Sigmoid colon (tissue), 7 donors: ENCODE data around the gene EPN2. TPM values are rescaled to one million over a fixed set of nuclear protein-coding genes. Genes with fewer than 3 reads are reported as not detected.

Source experiments
- DNase-seq: peaks from one replicate; pipeline ENCODE4 v3.0.0-alpha.2; 2019
- H3K27ac ChIP-seq, 4 donors: fragments of 200-600 bp; sonication (generic); one replicate each; pipeline ENCODE4 v1.5.1; 2016 to 2019; ENCODE audit warnings: mild to moderate bottlenecking in 1 of 4
- H3K27me3 ChIP-seq, 3 donors: fragments of 200-600 bp; sonication (generic); one replicate each; pipeline ENCODE4 v1.5.1; 2019; ENCODE audit warnings: mild to moderate bottlenecking in 1 of 3
- H3K36me3 ChIP-seq, 4 donors: fragments of 200-600 bp; sonication (generic); one replicate each; pipeline ENCODE4 v1.5.1; 2016 to 2019
- H3K4me1 ChIP-seq, 4 donors: fragments of 200-600 bp; sonication (generic); one replicate each; pipeline ENCODE4 v1.5.1; 2017 to 2019
- H3K4me3 ChIP-seq, 4 donors: fragments of 200-600 bp; sonication (generic); one replicate each; pipeline ENCODE4 v1.5.1; 2017 to 2019; ENCODE audit warnings: mild to moderate bottlenecking in 2 of 4, moderate library complexity in 1 of 4
- H3K9me3 ChIP-seq, 4 donors: fragments of 200-600 bp in 3 of 4; sonication (generic) in 3 of 4; one replicate each; pipeline versions ENCODE4 v1.5.1 to v1.6.1; 2013 to 2019
- CTCF ChIP-seq, 4 experiments: fragments of 450-650 bp in 3 of 4; fragments of 200-600 bp in 1 of 4; IDR thresholded peaks; one replicate each; pipeline ENCODE4 v1.5.1; 2016 to 2019; ENCODE audit warnings: antibody characterized with exemption in 4 of 4, mild to moderate bottlenecking in 3 of 4, moderate library complexity in 2 of 4
- EP300 ChIP-seq, 4 donors: sonication (generic); formaldehyde crosslinking; IDR thresholded peaks; one replicate each; pipeline ENCODE4 v1.6.1; 2017; ENCODE audit warnings: antibody characterized with exemption in 4 of 4
- POLR2A ChIP-seq, 2 donors: fragments of 450-650 bp; IDR thresholded peaks; one replicate each; pipeline ENCODE4 v1.6.1; 2016; ENCODE audit warnings: antibody characterized with exemption in 2 of 2, mild to moderate bottlenecking in 2 of 2, moderate library complexity in 2 of 2
- POLR2AphosphoS5 ChIP-seq, 4 donors: sonication (generic); formaldehyde crosslinking; IDR thresholded peaks; one replicate each; pipeline ENCODE4 v1.6.1; 2017; ENCODE audit warnings: antibody characterized with exemption in 4 of 4
- WGBS, 2 donors: extraction: QIAGEN DNeasy Blood & Tissue Kit; methylation state at CpG; one replicate each; pipeline ENCODE4 v1.1.7; 2013; 5-methylcytosine and 5-hydroxymethylcytosine counted together
- intact Hi-C: fragments of 100-400 bp; cut with DNase I; formaldehyde crosslinking; loops from one replicate; pipeline ENCODE4 v1.15.1; 2023
- polyA plus RNA-seq, 3 donors: library from polyadenylated mRNA; stranded (reverse); fragments of 200-250 nt; gene quantifications; one replicate each; pipeline ENCODE4 v1.2.3, GENCODE V29; 2013
- total RNA-seq, 4 donors: library from RNA; depleted of rRNA; stranded (reverse); fragments of >200 nt; gene quantifications; one replicate each; pipeline ENCODE4 v1.1.0, GENCODE V29; 2016
- donor health status: healthy with polysubstance abuse.
- donor health status: Bipolar disorder and iron deficiency.
- donor health status: healthy.

Gene EPN2
- total and polyA plus RNA-seq, 7 donors: 12.0 to 55.4 (median 31.7) TPM

- peak; percentile 57 for DNase-seq
- peaks cover 4 to 44% (median 6%) of the 10 kb centered on the region in 4 donors for H3K36me3 ChIP-seq
- intact Hi-C loops: no loop called here
- H3K4me1 ChIP-seq: peaks cover 0 to 32% (median 9%) of the 10 kb centered on the region in 4 donors
- H3K4me3 ChIP-seq: no peak overlapping the region
- H3K27ac ChIP-seq: peak overlapping the region in 2 of 4 donors; percentile 51 to 56
- H3K27me3 ChIP-seq: no peaks in the 10 kb centered on the region
- TF ChIP-seq EP300 (IDR thresholded peaks at IDR 0.05) (no peak), CTCF (IDR thresholded peaks at IDR 0.05) (no peak), POLR2A (IDR thresholded peaks at IDR 0.05) (no peak), POLR2AphosphoS5 (IDR thresholded peaks at IDR 0.05) (no peak)
- 93 to 94% methylated on average over 13 of the region's 13 CpGs for WGBS, 2 donors
- no peaks in the 10 kb centered on the region for H3K9me3 ChIP-seq
These were observed 94.5 kb downstream of the EPN2 start for GRCh38 chr17:19331543-19332245.

- no peaks in the 10 kb centered on the region for H3K27me3 ChIP-seq
- H3K4me3 ChIP-seq: no peak overlapping the region
- peak; percentile 61 for DNase-seq
- TF ChIP-seq EP300 (IDR thresholded peaks at IDR 0.05) (no peak), CTCF (IDR thresholded peaks at IDR 0.05) (no peak), POLR2A (IDR thresholded peaks at IDR 0.05) (no peak), POLR2AphosphoS5 (IDR thresholded peaks at IDR 0.05) (no peak)
- no peaks in the 10 kb centered on the region for H3K9me3 ChIP-seq
- WGBS, 2 donors: 90 to 91% methylated on average over 6 of the region's 6 CpGs
- peaks cover 0 to 34% (median 5%) of the 10 kb centered on the region in 4 donors for H3K4me1 ChIP-seq
- H3K36me3 ChIP-seq: peaks cover 4 to 44% (median 6%) of the 10 kb centered on the region in 4 donors
- intact Hi-C loops: no loop called here
- no peak overlapping the region for H3K27ac ChIP-seq
These were observed 95.4 kb downstream of the EPN2 start for GRCh38 chr17:19332371-19333131.

GRCh38 chr17:19333132-19333440 is 95.9 kb downstream of the EPN2 start:
- H3K4me1 ChIP-seq: peaks cover 0 to 36% (median 8%) of the 10 kb centered on the region in 4 donors
- intact Hi-C loops: no loop called here
- no peaks in the 10 kb centered on the region for H3K27me3 ChIP-seq
- no peak for TF ChIP-seq POLR2A (IDR thresholded peaks at IDR 0.05)
- no peak for TF ChIP-seq POLR2AphosphoS5 (IDR thresholded peaks at IDR 0.05)
- TF ChIP-seq EP300 (IDR thresholded peaks at IDR 0.05): no peak
- no peak for TF ChIP-seq CTCF (IDR thresholded peaks at IDR 0.05)
- WGBS, 2 donors: 92 to 98% methylated on average over 1 of the region's 1 CpG
- DNase-seq: peak; percentile 50
- H3K9me3 ChIP-seq: no peaks in the 10 kb centered on the region
- no peak overlapping the region for H3K4me3 ChIP-seq
- peaks cover 4 to 44% (median 6%) of the 10 kb centered on the region in 4 donors for H3K36me3 ChIP-seq
- H3K27ac ChIP-seq: no peak overlapping the region

- no peaks in the 10 kb centered on the region for H3K27me3 ChIP-seq
- H3K4me1 ChIP-seq: peaks cover 0 to 36% (median 8%) of the 10 kb centered on the region in 4 donors
- peak; percentile 53 for DNase-seq
- H3K9me3 ChIP-seq: no peaks in the 10 kb centered on the region
- no peak overlapping the region for H3K4me3 ChIP-seq
- 71 to 87% methylated on average over 12 of the region's 12 CpGs for WGBS, 2 donors
- intact Hi-C loops: no loop called here
- H3K36me3 ChIP-seq: peaks cover 4 to 42% (median 6%) of the 10 kb centered on the region in 4 donors
- TF ChIP-seq CTCF (IDR thresholded peaks at IDR 0.05): no peak
- no peak for TF ChIP-seq POLR2A (IDR thresholded peaks at IDR 0.05)
- no peak for TF ChIP-seq POLR2AphosphoS5 (IDR thresholded peaks at IDR 0.05)
- TF ChIP-seq EP300 (IDR thresholded peaks at IDR 0.05): no peak
- H3K27ac ChIP-seq: no peak overlapping the region
These were observed 96.6 kb downstream of the EPN2 start for GRCh38 chr17:19333736-19334290.
